Spleen (tissue), 7 donors: ENCODE data around the gene TMEM26.

Experiments
- POLR2A ChIP-seq, 3 donors: fragments of 450-650 bp; IDR thresholded peaks; one replicate each; pipeline ENCODE4 v1.5.1; 2017; ENCODE audit warnings: antibody characterized with exemption in 3 of 3, mild to moderate bottlenecking in 1 of 3
- POLR2AphosphoS5 ChIP-seq, 3 donors: sonication (generic); formaldehyde crosslinking; IDR thresholded peaks; one replicate each; pipeline ENCODE4 v1.5.1; 2017; ENCODE audit warnings: antibody characterized with exemption in 3 of 3
- TF ChIP-seq, protein P1 (sequence below), 11 experiments: fragments of 200-600 bp in 7 of 11; fragments of 450-650 bp in 4 of 11; sonication (generic) in 4 of 11; IDR thresholded peaks in 8 of 11; conservative IDR thresholded peaks in 3 of 11; 1 replicate in 7 of 11; 2 replicates in 4 of 11; pipeline versions ENCODE4 v1.4.0 to v1.8.0; 2016 to 2021; ENCODE audit warnings: antibody characterized with exemption in 11 of 11, inconsistent platforms in 4 of 11, mild to moderate bottlenecking in 1 of 11
- donor health status: DM: no; HTN: no; CAD: no; lungs with moderate emphysema.
- donor health status: DM: no; HTN: no; CAD: no.
- donor health status: DM: no; HTN: no; CAD: no.

GRCh38 chr10:61378865-61379264 is 74.3 kb downstream of the TMEM26 start:
- TF ChIP-seq, protein P1, sequence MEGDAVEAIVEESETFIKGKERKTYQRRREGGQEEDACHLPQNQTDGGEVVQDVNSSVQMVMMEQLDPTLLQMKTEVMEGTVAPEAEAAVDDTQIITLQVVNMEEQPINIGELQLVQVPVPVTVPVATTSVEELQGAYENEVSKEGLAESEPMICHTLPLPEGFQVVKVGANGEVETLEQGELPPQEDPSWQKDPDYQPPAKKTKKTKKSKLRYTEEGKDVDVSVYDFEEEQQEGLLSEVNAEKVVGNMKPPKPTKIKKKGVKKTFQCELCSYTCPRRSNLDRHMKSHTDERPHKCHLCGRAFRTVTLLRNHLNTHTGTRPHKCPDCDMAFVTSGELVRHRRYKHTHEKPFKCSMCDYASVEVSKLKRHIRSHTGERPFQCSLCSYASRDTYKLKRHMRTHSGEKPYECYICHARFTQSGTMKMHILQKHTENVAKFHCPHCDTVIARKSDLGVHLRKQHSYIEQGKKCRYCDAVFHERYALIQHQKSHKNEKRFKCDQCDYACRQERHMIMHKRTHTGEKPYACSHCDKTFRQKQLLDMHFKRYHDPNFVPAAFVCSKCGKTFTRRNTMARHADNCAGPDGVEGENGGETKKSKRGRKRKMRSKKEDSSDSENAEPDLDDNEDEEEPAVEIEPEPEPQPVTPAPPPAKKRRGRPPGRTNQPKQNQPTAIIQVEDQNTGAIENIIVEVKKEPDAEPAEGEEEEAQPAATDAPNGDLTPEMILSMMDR (IDR thresholded peaks at IDR 0.05 in 8 of 11, conservative IDR thresholded peaks at IDR 0.05 in 3 of 11) = no peak
- no peak for TF ChIP-seq POLR2A (IDR thresholded peaks at IDR 0.05)
- no peak for TF ChIP-seq POLR2AphosphoS5 (IDR thresholded peaks at IDR 0.05)
